GM12878 (cell line): Measurements from ENCODE around the gene PC. TPM values are rescaled to one million over a fixed set of nuclear protein-coding genes. Genes with fewer than 3 reads are reported as not detected.

Experiments
- ATAC-seq: fragments of 200-7000 bp; cut with Tn5 transposase; 3 replicates; pipeline ENCODE4 v1.9.1; 2020; ENCODE audit warnings: mild to moderate bottlenecking, moderate library complexity
- BruUV-seq: library from RNA; stranded (reverse); fragments of 400-500 nt; replicated peaks from 2 replicates; lab custom pipeline; 2021; lab: Mats Ljungman, UMichigan
- CTCF ChIA-PET: fragments of 300-600 bp; sonication (Branson Sonifier 250); formaldehyde crosslinking; extraction: SDS; loops from one replicate; lab custom pipeline; 2021; ENCODE audit warnings: inconsistent platforms; lab: Yijun Ruan, JAX
- POLR2A ChIA-PET: fragments of 350-600 bp; formaldehyde crosslinking; extraction: SDS; loops from one replicate; lab custom pipeline; 2021; ENCODE audit warnings: inconsistent platforms; lab: Charles Lee
- RAD21 ChIA-PET: fragments of 300-600 bp; sonication (Branson Sonifier 250); formaldehyde crosslinking; loops from one replicate; lab custom pipeline; 2023; ENCODE audit warnings: antibody characterized with exemption; ENCODE audit not compliant: unreplicated experiment; lab: Charles Lee
- SMC1A ChIA-PET: fragments of 300-600 bp; sonication (Branson Sonifier 250); formaldehyde crosslinking; loops from one replicate; lab custom pipeline; 2023; ENCODE audit not compliant: unreplicated experiment, uncharacterized antibody; lab: Charles Lee
- DNase-seq: peaks from one replicate; pipeline ENCODE4 v3.0.0-alpha.2; 2011; ENCODE audit warnings: low read depth, low spot score
- FAIRE-seq: peaks from 3 replicates; lab custom pipeline; 2011; peaks lifted over from hg19 to GRCh38; lab: Jason Lieb, UNC
- H2AFZ ChIP-seq: 2 replicates; pipeline ENCODE4 v1.6.0; 2011; ENCODE audit warnings: low read depth, low read length, control low read depth; ENCODE audit not compliant: control insufficient read depth
- H3K27ac ChIP-seq: 2 replicates; pipeline ENCODE4 v1.5.1; 2011; ENCODE audit warnings: control low read depth; ENCODE audit not compliant: control insufficient read depth, insufficient read depth
- H3K27me3 ChIP-seq, 2 experiments: replicated peaks in 1 of 2; 2 replicates each; pipeline versions ENCODE4 v1.6.0 to v1.6.1; 2011; ENCODE audit warnings: low read length in 1 of 2; ENCODE audit not compliant: control insufficient read depth in 2 of 2, insufficient read depth in 2 of 2
- H3K36me3 ChIP-seq, 2 experiments: 2 replicates each; pipeline ENCODE4 v1.5.1; 2011; ENCODE audit warnings: low read length in 1 of 2; ENCODE audit not compliant: control insufficient read depth in 2 of 2, insufficient read depth in 2 of 2
- H3K4me1 ChIP-seq: 2 replicates; pipeline ENCODE4 v1.6.1; 2011; ENCODE audit warnings: mild to moderate bottlenecking, low read length, moderate library complexity, mixed read lengths; ENCODE audit not compliant: control insufficient read depth, insufficient read depth
- H3K4me2 ChIP-seq: 2 replicates; pipeline ENCODE4 v1.6.0; 2011; ENCODE audit warnings: control low read depth; ENCODE audit not compliant: control insufficient read depth, insufficient read depth
- H3K4me3 ChIP-seq: fragments of 200-600 bp; sonication (generic); 2 replicates; pipeline ENCODE4 v1.5.1; 2016
- H3K79me2 ChIP-seq: 2 replicates; pipeline ENCODE4 v1.6.0; 2011; ENCODE audit warnings: low read length; ENCODE audit not compliant: control insufficient read depth, insufficient read depth
- H3K9ac ChIP-seq: 2 replicates; pipeline ENCODE4 v1.8.0; 2011; ENCODE audit warnings: low read length, control low read depth, mixed read lengths; ENCODE audit not compliant: control insufficient read depth, insufficient read depth
- H3K9me3 ChIP-seq: replicated peaks from 3 replicates; pipeline ENCODE4 v1.5.1; 2011; ENCODE audit warnings: mild to moderate bottlenecking, low read length; ENCODE audit not compliant: control insufficient read depth, insufficient read depth
- H4K20me1 ChIP-seq: 2 replicates; pipeline ENCODE4 v1.6.0; 2011; ENCODE audit not compliant: control insufficient read depth, insufficient read depth
- BCL11A ChIP-seq: IDR thresholded peaks from 2 replicates; pipeline ENCODE4 v1.6.1; 2011; ENCODE audit warnings: low read depth, low read length
- CHD4 ChIP-seq: fragments of 200-600 bp; sonication (generic); IDR thresholded peaks from 2 replicates; pipeline ENCODE4 v1.6.1; 2016; ENCODE audit warnings: mild to moderate bottlenecking
- EED ChIP-seq: sonication (generic); IDR thresholded peaks from 2 replicates; pipeline ENCODE4 v1.6.1; 2016; ENCODE audit warnings: antibody characterized with exemption, low read depth
- IRF4 ChIP-seq: IDR thresholded peaks from 2 replicates; pipeline ENCODE4 v1.6.1; 2011; ENCODE audit warnings: low read depth, low read length
- SPI1 ChIP-seq: IDR thresholded peaks from 2 replicates; pipeline ENCODE4 v1.6.1; 2011; ENCODE audit warnings: low read depth, mild to moderate bottlenecking, low read length, moderate library complexity, borderline replicate concordance; ENCODE audit not compliant: insufficient read depth
- WRNIP1 ChIP-seq: IDR thresholded peaks from 2 replicates; pipeline ENCODE4 v1.6.1; 2011; ENCODE audit warnings: low read depth, low read length, improper control_type of control experiment, borderline replicate concordance
- ZNF207 ChIP-seq: fragments of 450-650 bp; IDR thresholded peaks from 2 replicates; pipeline ENCODE4 v1.6.1; 2014; ENCODE audit warnings: antibody characterized with exemption, mild to moderate bottlenecking, borderline replicate concordance
- WGBS: methylation state at CpG from one replicate; pipeline ENCODE4 v1.1.6; 2016; ENCODE audit warnings: low lambda C conversion rate; ENCODE audit not compliant: insufficient replicate concordance, insufficient coverage; ENCODE audit errors: missing lambda C conversion rate; 5-methylcytosine and 5-hydroxymethylcytosine counted together
- in situ Hi-C: fragments of 300-500 bp; cut with MboI; formaldehyde crosslinking; loops from 9 replicates; pipeline ENCODE4 v1.14.3; 2018; ENCODE audit warnings: mixed read lengths
- intact Hi-C: fragments of 100-400 bp; cut with micrococcal nuclease; formaldehyde crosslinking; loops from one replicate; pipeline ENCODE4 v1.14.2; 2022; ENCODE audit not compliant: unreplicated experiment
- polyA plus RNA-seq, 11 experiments: library from polyadenylated mRNA; depleted of rRNA in 4 of 11; unstranded in 6 of 11; stranded (reverse) in 5 of 11; fragments of >200 nt; fragmentation: Nextera tagmentation in 4 of 11; fragmentation: Illumina TruSeq in 1 of 11; extraction: Ambion mirVana in 4 of 11; extraction: Trizol in 1 of 11; gene quantifications; 1 replicate in 1 of 11; 2 replicates in 10 of 11; pipeline versions ENCODE4 v1.2.1 to v1.2.3, GENCODE V29; 2011 to 2016; ENCODE audit warnings: inconsistent platforms in 2 of 11, missing spikeins in 2 of 11, low read depth in 1 of 11
- total RNA-seq, 4 experiments: library from RNA; depleted of rRNA in 3 of 4; stranded (reverse); fragments of >200 nt in 3 of 4; fragmentation: Illumina TruSeq in 1 of 4; extraction: Trizol in 1 of 4; gene quantifications; 2 replicates each; pipeline versions ENCODE4 v1.2.1 to v1.2.3, GENCODE V29; 2013 to 2021
- TF ChIP-seq, protein P1 (sequence below): fragments of 450-650 bp; IDR thresholded peaks from 2 replicates; pipeline ENCODE4 v1.6.1; 2018; ENCODE audit warnings: borderline replicate concordance, mild to moderate bottlenecking; ENCODE audit not compliant: partially characterized antibody
- TF ChIP-seq, protein P2 (sequence below): fragments of 450-650 bp; formaldehyde crosslinking; IDR thresholded peaks from 2 replicates; pipeline ENCODE4 v1.4.0; 2020; ENCODE audit warnings: mild to moderate bottlenecking, moderate library complexity

PC gene
- total and polyA plus RNA-seq, 10 of the 15 experiments (the other 5 are each of a cell fraction or from before 2014, with no cell fraction given): 0.22 to 10.3 (median 4.5) TPM

DNA sequence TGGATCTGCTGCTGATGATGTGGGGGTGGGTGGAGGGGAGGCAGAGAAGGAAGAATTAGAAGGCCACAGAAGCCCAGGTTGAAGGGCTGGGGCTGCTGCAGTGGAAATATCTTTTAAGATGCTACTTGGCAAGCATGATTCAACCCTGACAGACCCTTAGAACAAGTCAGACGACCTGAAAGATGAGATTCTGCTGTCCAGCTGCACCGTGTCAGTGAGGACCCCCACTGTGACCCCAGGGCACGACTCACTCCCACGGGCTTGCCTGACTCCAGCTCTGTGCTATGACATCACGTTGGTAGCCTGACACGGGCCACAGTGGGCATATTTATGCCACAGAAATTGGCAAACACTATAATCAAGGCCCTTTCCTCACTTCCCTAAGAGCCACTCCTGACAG is 65.3 kb downstream of the PC start:
- 79% methylated on average over 6 of the region's 6 CpGs for WGBS
- ChIA-PET RAD21 (interaction anchor here (1.2 kb wide), 1 partner anchor 197 kb away, joined by 3 read pairs; no protein-coding TSS in a partner anchor), POLR2A (no interaction called here), CTCF (interaction anchor here (1.2 kb wide), 1 partner anchor 9 kb away, joined by 3 read pairs; no protein-coding TSS in a partner anchor), SMC1A (no interaction called here)
- ATAC-seq: no peak
- no peak for TF ChIP-seq WRNIP1
- Histone ChIP-seq H3K27ac (no peak overlapping the region), H3K36me3 (no peaks in the 10 kb centered on the region), H3K4me2 (no peak overlapping the region), H4K20me1 (no peaks in the 10 kb centered on the region), H3K27me3 (peaks cover 0 to 2% of the 10 kb centered on the region in 2 experiments; a peak in 2 of 4 replicates), H3K9me3 (no peaks in the 10 kb centered on the region; the same call in 1 of the 3 replicates), H3K4me3 (no peak overlapping the region), H3K4me1 (peaks cover 15% of the 10 kb centered on the region), H2AFZ (no peak overlapping the region), H3K9ac (no peak overlapping the region), H3K79me2 (no peaks in the 10 kb centered on the region)
- no peak for FAIRE-seq
- in situ Hi-C loops (no loop called here), intact Hi-C loops (no loop called here)
- DNase-seq: no peak
- no TSS peak for BruUV-seq

DNA sequence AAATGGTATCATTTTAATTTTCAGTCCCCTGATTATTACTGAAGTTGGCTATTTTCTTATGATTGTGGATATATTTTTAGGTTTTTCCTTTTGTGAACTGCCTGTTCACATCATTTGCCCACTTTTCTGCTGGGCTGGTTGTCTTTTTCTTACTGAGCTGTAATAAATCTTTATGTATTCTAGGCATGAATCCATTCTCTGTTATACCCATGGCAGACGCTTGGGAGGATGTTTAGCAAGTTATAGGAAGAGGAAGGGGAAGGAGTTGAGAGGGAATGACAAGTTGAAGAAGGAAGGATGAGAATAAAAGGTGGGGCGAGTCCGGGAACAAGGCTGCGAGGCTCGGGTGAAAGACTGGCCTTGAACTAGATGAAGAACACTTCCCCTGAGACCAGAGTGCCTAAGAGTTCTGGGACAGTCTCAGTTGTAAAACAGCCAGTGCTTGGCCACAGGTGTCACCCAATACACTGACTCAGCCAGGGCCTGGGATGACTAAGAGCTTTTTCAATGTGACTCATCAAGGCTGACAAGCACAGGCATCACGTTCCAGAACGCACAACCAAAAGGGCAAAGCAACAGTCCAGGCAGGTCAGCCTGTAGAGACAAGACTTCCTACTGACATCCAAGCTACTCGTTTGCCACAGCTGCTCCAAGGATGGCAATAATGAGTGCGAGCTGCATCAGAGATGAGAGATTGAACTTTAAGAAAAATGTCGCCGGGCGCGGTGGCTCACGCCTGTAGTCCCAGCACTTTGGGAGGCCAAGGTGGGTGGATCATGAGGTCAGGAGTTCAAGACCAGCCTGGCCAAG is 66.1 kb downstream of the PC start:
- CTCF ChIA-PET: interaction anchor here (1.2 kb wide), 1 partner anchor 8 kb away, joined by 3 read pairs; no protein-coding TSS in a partner anchor
- H4K20me1 ChIP-seq: no peaks in the 10 kb centered on the region; the same call in 1 of the 2 replicates
- ATAC-seq (peak; percentile 100), DNase-seq (peak; percentile 88), FAIRE-seq (peak; percentile 99)
- in situ Hi-C loops: no loop called here
- 0 out of 2 replicates have a peak overlapping the region, but pooled peaks have one; percentile 17 for H3K4me2 ChIP-seq
- peaks cover 0 to 2% of the 10 kb centered on the region in 2 experiments; a peak in 2 of 4 replicates for H3K27me3 ChIP-seq
- H3K79me2 ChIP-seq: no peaks in the 10 kb centered on the region
- POLR2A ChIA-PET: no interaction called here
- no peak overlapping the region for H3K4me3 ChIP-seq
- no peak overlapping the region for H3K27ac ChIP-seq
- intact Hi-C loops: no loop called here
- RAD21 ChIA-PET: interaction anchor here (1.2 kb wide), 1 partner anchor 197 kb away, joined by 3 read pairs; no protein-coding TSS in a partner anchor
- no peak overlapping the region for H3K9ac ChIP-seq
- H3K4me1 ChIP-seq: peaks cover 15% of the 10 kb centered on the region
- H2AFZ ChIP-seq: no peak overlapping the region
- no peaks in the 10 kb centered on the region; the same call in 1 of the 3 replicates for H3K9me3 ChIP-seq
- SMC1A ChIA-PET: no interaction called here
- BruUV-seq: no TSS peak
- WGBS: 37% methylated on average over 14 of the region's 14 CpGs
- H3K36me3 ChIP-seq: no peaks in the 10 kb centered on the region
- peak; percentile 36; the same call in 1 of the 2 replicates for TF ChIP-seq SPI1
- TF ChIP-seq, protein P1, sequence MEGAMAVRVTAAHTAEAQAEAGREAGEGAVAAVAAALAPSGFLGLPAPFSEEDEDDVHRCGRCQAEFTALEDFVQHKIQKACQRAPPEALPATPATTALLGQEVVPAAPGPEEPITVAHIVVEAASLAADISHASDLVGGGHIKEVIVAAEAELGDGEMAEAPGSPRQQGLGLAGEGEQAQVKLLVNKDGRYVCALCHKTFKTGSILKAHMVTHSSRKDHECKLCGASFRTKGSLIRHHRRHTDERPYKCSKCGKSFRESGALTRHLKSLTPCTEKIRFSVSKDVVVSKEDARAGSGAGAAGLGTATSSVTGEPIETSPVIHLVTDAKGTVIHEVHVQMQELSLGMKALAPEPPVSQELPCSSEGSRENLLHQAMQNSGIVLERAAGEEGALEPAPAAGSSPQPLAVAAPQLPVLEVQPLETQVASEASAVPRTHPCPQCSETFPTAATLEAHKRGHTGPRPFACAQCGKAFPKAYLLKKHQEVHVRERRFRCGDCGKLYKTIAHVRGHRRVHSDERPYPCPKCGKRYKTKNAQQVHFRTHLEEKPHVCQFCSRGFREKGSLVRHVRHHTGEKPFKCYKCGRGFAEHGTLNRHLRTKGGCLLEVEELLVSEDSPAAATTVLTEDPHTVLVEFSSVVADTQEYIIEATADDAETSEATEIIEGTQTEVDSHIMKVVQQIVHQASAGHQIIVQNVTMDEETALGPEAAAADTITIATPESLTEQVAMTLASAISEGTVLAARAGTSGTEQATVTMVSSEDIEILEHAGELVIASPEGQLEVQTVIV: no peak
- TF ChIP-seq IRF4: peak; percentile 100
- peak; percentile 95; the same call in 1 of the 2 replicates for TF ChIP-seq BCL11A
- TF ChIP-seq EED: peak; percentile 85
- TF ChIP-seq, protein P2, sequence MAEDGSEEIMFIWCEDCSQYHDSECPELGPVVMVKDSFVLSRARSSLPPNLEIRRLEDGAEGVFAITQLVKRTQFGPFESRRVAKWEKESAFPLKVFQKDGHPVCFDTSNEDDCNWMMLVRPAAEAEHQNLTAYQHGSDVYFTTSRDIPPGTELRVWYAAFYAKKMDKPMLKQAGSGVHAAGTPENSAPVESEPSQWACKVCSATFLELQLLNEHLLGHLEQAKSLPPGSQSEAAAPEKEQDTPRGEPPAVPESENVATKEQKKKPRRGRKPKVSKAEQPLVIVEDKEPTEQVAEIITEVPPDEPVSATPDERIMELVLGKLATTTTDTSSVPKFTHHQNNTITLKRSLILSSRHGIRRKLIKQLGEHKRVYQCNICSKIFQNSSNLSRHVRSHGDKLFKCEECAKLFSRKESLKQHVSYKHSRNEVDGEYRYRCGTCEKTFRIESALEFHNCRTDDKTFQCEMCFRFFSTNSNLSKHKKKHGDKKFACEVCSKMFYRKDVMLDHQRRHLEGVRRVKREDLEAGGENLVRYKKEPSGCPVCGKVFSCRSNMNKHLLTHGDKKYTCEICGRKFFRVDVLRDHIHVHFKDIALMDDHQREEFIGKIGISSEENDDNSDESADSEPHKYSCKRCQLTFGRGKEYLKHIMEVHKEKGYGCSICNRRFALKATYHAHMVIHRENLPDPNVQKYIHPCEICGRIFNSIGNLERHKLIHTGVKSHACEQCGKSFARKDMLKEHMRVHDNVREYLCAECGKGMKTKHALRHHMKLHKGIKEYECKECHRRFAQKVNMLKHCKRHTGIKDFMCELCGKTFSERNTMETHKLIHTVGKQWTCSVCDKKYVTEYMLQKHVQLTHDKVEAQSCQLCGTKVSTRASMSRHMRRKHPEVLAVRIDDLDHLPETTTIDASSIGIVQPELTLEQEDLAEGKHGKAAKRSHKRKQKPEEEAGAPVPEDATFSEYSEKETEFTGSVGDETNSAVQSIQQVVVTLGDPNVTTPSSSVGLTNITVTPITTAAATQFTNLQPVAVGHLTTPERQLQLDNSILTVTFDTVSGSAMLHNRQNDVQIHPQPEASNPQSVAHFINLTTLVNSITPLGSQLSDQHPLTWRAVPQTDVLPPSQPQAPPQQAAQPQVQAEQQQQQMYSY: no peak
- no peak for TF ChIP-seq CHD4
- no peak for TF ChIP-seq ZNF207
